GM23338 (cell line): ENCODE results near the gene NEK8. TPM values are rescaled to one million over a fixed set of nuclear protein-coding genes. Genes with fewer than 3 reads are reported as not detected.

Source experiments
- ATAC-seq: fragments of 200-7000 bp; cut with Tn5 transposase; 3 replicates; pipeline ENCODE4 v1.9.1; 2020
- DNase-seq: peaks from one replicate; pipeline ENCODE4 v3.0.0-alpha.2; 2015; ENCODE audit warnings: low spot score
- H2AFZ ChIP-seq: fragments of 200-600 bp; sonication (generic); 2 replicates; pipeline ENCODE4 v1.8.0; 2016; ENCODE audit warnings: antibody characterized with exemption, mild to moderate bottlenecking, moderate library complexity
- H3F3A ChIP-seq: fragments of 200-600 bp; sonication (generic); replicated peaks from 2 replicates; pipeline ENCODE4 v1.8.0; 2017; ENCODE audit warnings: antibody characterized with exemption, mixed run types, low read depth
- H3K27ac ChIP-seq: fragments of 200-600 bp; sonication (generic); 2 replicates; pipeline ENCODE4 v1.6.1; 2016; ENCODE audit warnings: low read depth
- H3K27me3 ChIP-seq: fragments of 200-600 bp; sonication (generic); 2 replicates; pipeline ENCODE4 v1.8.0; 2016; ENCODE audit warnings: mild to moderate bottlenecking, mixed run types, moderate library complexity; ENCODE audit not compliant: insufficient read depth
- H3K36me3 ChIP-seq: fragments of 200-600 bp; sonication (generic); 2 replicates; pipeline ENCODE4 v1.8.0; 2016; ENCODE audit warnings: mild to moderate bottlenecking; ENCODE audit not compliant: insufficient read depth
- H3K4me1 ChIP-seq: fragments of 200-600 bp; sonication (generic); 2 replicates; pipeline ENCODE4 v1.8.0; 2016; ENCODE audit warnings: mild to moderate bottlenecking, moderate library complexity; ENCODE audit not compliant: insufficient read depth
- H3K4me2 ChIP-seq: fragments of 200-600 bp; sonication (generic); 2 replicates; pipeline ENCODE4 v1.7.1; 2017; ENCODE audit warnings: mixed run types
- H3K4me3 ChIP-seq: fragments of 200-600 bp; sonication (generic); 2 replicates; pipeline ENCODE4 v1.6.1; 2016; ENCODE audit warnings: mixed run types
- H3K79me2 ChIP-seq: fragments of 200-600 bp; sonication (generic); replicated peaks from 2 replicates; pipeline ENCODE4 v1.8.0; 2017; ENCODE audit warnings: mild to moderate bottlenecking; ENCODE audit not compliant: insufficient read depth
- H3K9me2 ChIP-seq: fragments of 200-600 bp; sonication (generic); 2 replicates; pipeline ENCODE4 v1.8.0; 2017; ENCODE audit not compliant: insufficient read depth
- H4K20me1 ChIP-seq: fragments of 200-600 bp; sonication (generic); replicated peaks from 2 replicates; pipeline ENCODE4 v1.8.0; 2017; ENCODE audit warnings: mild to moderate bottlenecking; ENCODE audit not compliant: insufficient read depth
- H3K27ac Mint-ChIP-seq: 2 replicates; pipeline ENCODE4 v1.8.0; 2020; ENCODE audit warnings: inconsistent platforms, mild to moderate bottlenecking, moderate library complexity, mixed read lengths
- H3K27me3 Mint-ChIP-seq: 3 replicates; pipeline ENCODE4 v1.8.0; 2022; ENCODE audit warnings: low read depth, mild to moderate bottlenecking, moderate library complexity, mixed read lengths, inconsistent platforms; ENCODE audit not compliant: insufficient read depth, poor library complexity
- H3K36me3 Mint-ChIP-seq: 3 replicates; pipeline ENCODE4 v1.8.0; 2021; ENCODE audit warnings: low read depth, mild to moderate bottlenecking, inconsistent platforms, moderate library complexity, mixed read lengths
- H3K4me1 Mint-ChIP-seq: 3 replicates; pipeline ENCODE4 v1.8.0; 2020; ENCODE audit warnings: mild to moderate bottlenecking, inconsistent platforms, mixed read lengths
- H3K4me3 Mint-ChIP-seq: 3 replicates; pipeline ENCODE4 v1.8.0; 2021; ENCODE audit warnings: moderate library complexity, mild to moderate bottlenecking, inconsistent platforms, mixed read lengths
- H3K9me3 Mint-ChIP-seq: 3 replicates; pipeline ENCODE4 v1.8.0; 2020; ENCODE audit warnings: moderate library complexity, mild to moderate bottlenecking, inconsistent platforms, mixed read lengths
- CREB1 ChIP-seq: fragments of 250-450 bp; sonication (Bioruptor Pico); IDR thresholded peaks from 2 replicates; pipeline ENCODE4 v1.5.0; 2020; ENCODE audit warnings: low read depth, mild to moderate bottlenecking, moderate library complexity
- CTCF ChIP-seq, 2 experiments: fragments of 200-600 bp in 1 of 2; sonication (generic) in 1 of 2; conservative IDR thresholded peaks; 2 replicates each; pipeline versions ENCODE4 v1.5.1 to v1.6.1; 2016 to 2017; ENCODE audit warnings: antibody characterized with exemption in 2 of 2, low read depth in 2 of 2, mild to moderate bottlenecking in 2 of 2, moderate library complexity in 1 of 2
- ETS1 ChIP-seq: IDR thresholded peaks from 2 replicates; pipeline ENCODE4 v1.6.1; 2016; ENCODE audit warnings: antibody characterized with exemption
- EZH2 ChIP-seq: fragments of 200-600 bp; sonication (generic); IDR thresholded peaks from one replicate; pipeline ENCODE4 v1.8.0; 2017; ENCODE audit warnings: antibody characterized with exemption, mild to moderate bottlenecking, low read depth; ENCODE audit not compliant: unreplicated experiment
- EZH2phosphoT487 ChIP-seq: fragments of 200-600 bp; sonication (generic); IDR thresholded peaks from one replicate; pipeline ENCODE4 v1.8.1; 2018; ENCODE audit warnings: antibody characterized with exemption; ENCODE audit not compliant: unreplicated experiment
- JUNB ChIP-seq: IDR thresholded peaks from one replicate; pipeline ENCODE4 v1.6.1; 2016; ENCODE audit warnings: antibody characterized with exemption; ENCODE audit not compliant: unreplicated experiment
- NANOG ChIP-seq: IDR thresholded peaks from 2 replicates; pipeline ENCODE4 v1.6.1; 2016; ENCODE audit warnings: antibody characterized with exemption, borderline replicate concordance
- POLR2AphosphoS5 ChIP-seq: IDR thresholded peaks from 2 replicates; pipeline ENCODE4 v1.6.1; 2016; ENCODE audit warnings: antibody characterized with exemption, low read depth
- STAT1 ChIP-seq: IDR thresholded peaks from one replicate; pipeline ENCODE4 v1.6.1; 2016; ENCODE audit warnings: antibody characterized with exemption; ENCODE audit not compliant: unreplicated experiment
- ZNF114 ChIP-seq: fragments of 250-450 bp; sonication (Bioruptor Pico); IDR thresholded peaks from 2 replicates; pipeline ENCODE4 v1.5.0; 2020; ENCODE audit warnings: mild to moderate bottlenecking, moderate library complexity
- ZNF331 ChIP-seq: fragments of 250-450 bp; sonication (Bioruptor Pico); IDR thresholded peaks from 2 replicates; pipeline ENCODE4 v1.5.0; 2020; ENCODE audit warnings: low read depth, mild to moderate bottlenecking, moderate library complexity
- ZNF462 ChIP-seq: fragments of 250-450 bp; sonication (Bioruptor Pico); IDR thresholded peaks from 2 replicates; pipeline ENCODE4 v1.5.0; 2020; ENCODE audit warnings: mild to moderate bottlenecking, moderate library complexity
- polyA plus RNA-seq: library from polyadenylated mRNA; unstranded; fragments of >200 nt; fragmentation: Nextera tagmentation; extraction: Ambion mirVana; gene quantifications from 2 replicates; pipeline ENCODE4 v1.2.1, GENCODE V29; 2016
- total RNA-seq: library from RNA; depleted of rRNA; stranded (reverse); fragments of >200 nt; shearing (Covaris generic); gene quantifications from 2 replicates; pipeline ENCODE4 v1.2.3, GENCODE V29; 2014

Gene NEK8
- total and polyA plus RNA-seq, 2 experiments from 2014 or later = 10.0 to 14.9 TPM

- H4K20me1 ChIP-seq = no peaks in the 10 kb centered on the region
- no peak overlapping the region for H2AFZ ChIP-seq
- no peaks in the 10 kb centered on the region for H3K9me2 ChIP-seq
- 0 out of 2 replicates have a peak, but pooled peaks cover 3% of the 10 kb centered on the region for H3F3A ChIP-seq
- H3K27ac ChIP-seq = no peak overlapping the region
- Mint-ChIP-seq H3K27me3 (peaks cover 9% of the 10 kb centered on the region), H3K27ac (no peak overlapping the region), H3K4me1 (peaks cover 3% of the 10 kb centered on the region; the same call in 2 of the 3 replicates), H3K4me3 (no peak overlapping the region), H3K36me3 (peaks cover 37% of the 10 kb centered on the region), H3K9me3 (no peaks in the 10 kb centered on the region; the same call in 2 of the 3 replicates)
- H3K4me2 ChIP-seq = no peak overlapping the region
- H3K4me1 ChIP-seq = peaks cover 4% of the 10 kb centered on the region; the same call in 1 of the 2 replicates
- DNase-seq (no peak), ATAC-seq (no peak)
- H3K36me3 ChIP-seq = no peaks in the 10 kb centered on the region; the same call in 1 of the 2 replicates
- TF ChIP-seq EZH2 = no peak
- no peak for TF ChIP-seq ZNF331 (CRISPR knock-in tag)
- no peak for TF ChIP-seq JUNB
- no peak for TF ChIP-seq CTCF (conservative IDR thresholded peaks at IDR 0.05; ENCODE audit: low read depth in 2 of 2)
- H3K4me3 ChIP-seq = no peak overlapping the region
- no peaks in the 10 kb centered on the region for H3K79me2 ChIP-seq
- no peaks in the 10 kb centered on the region for H3K27me3 ChIP-seq
Measured at GRCh38 chr17:28737316-28737715, 8.7 kb downstream of the NEK8 start.

- no peaks in the 10 kb centered on the region for H3K27me3 ChIP-seq
- H3K4me1 Mint-ChIP-seq = peaks cover 5% of the 10 kb centered on the region; the same call in 2 of the 3 replicates
- 0 out of 2 replicates have a peak, but pooled peaks cover 3% of the 10 kb centered on the region for H3F3A ChIP-seq
- H3K27me3 Mint-ChIP-seq = peaks cover 11% of the 10 kb centered on the region
- H3K27ac Mint-ChIP-seq = no peak overlapping the region; the same call in 1 of the 2 replicates
- H2AFZ ChIP-seq = no peak overlapping the region
- H3K36me3 Mint-ChIP-seq = peaks cover 38% of the 10 kb centered on the region
- H3K4me3 Mint-ChIP-seq = no peak overlapping the region
- no peaks in the 10 kb centered on the region for H3K79me2 ChIP-seq
- H3K27ac ChIP-seq = no peak overlapping the region
- H3K9me3 Mint-ChIP-seq = no peaks in the 10 kb centered on the region; the same call in 2 of the 3 replicates
- peaks cover 11% of the 10 kb centered on the region; the same call in 1 of the 2 replicates for H3K4me1 ChIP-seq
- DNase-seq (no peak), ATAC-seq (no peak)
- no peak overlapping the region for H3K4me3 ChIP-seq
- H4K20me1 ChIP-seq = no peaks in the 10 kb centered on the region
- no peaks in the 10 kb centered on the region; the same call in 1 of the 2 replicates for H3K36me3 ChIP-seq
- H3K9me2 ChIP-seq = no peaks in the 10 kb centered on the region
- no peak overlapping the region for H3K4me2 ChIP-seq
- TF ChIP-seq CREB1 (CRISPR knock-in tag) (no peak), STAT1 (no peak), ZNF462 (CRISPR knock-in tag) (no peak), NANOG (no peak), ZNF114 (CRISPR knock-in tag) (no peak), POLR2AphosphoS5 (no peak), EZH2phosphoT487 (no peak), ETS1 (no peak)
Measured at GRCh38 chr17:28737770-28738679, 9.4 kb downstream of the NEK8 start.
